OCI-LY1 (cell line): Measurements from ENCODE around the gene LRMDA.

Experiments
- H2AFZ ChIP-seq: fragments of 200-600 bp; sonication (generic), shearing (Covaris generic); 2 replicates; pipeline ENCODE4 v1.6.0; 2014; ENCODE audit warnings: antibody characterized with exemption, mild to moderate bottlenecking, low read length
- H3F3A ChIP-seq: fragments of 200-600 bp; sonication (generic), shearing (Covaris generic); 2 replicates; pipeline ENCODE4 v1.6.0; 2014; ENCODE audit warnings: mild to moderate bottlenecking, antibody characterized with exemption, low read length, moderate library complexity; ENCODE audit not compliant: insufficient read depth
- H3K27ac ChIP-seq: fragments of 200-600 bp; sonication (generic); 2 replicates; pipeline ENCODE4 v1.5.1; 2014; ENCODE audit warnings: low read length, mixed run types, mild to moderate bottlenecking, low read depth; ENCODE audit not compliant: poor library complexity, severe bottlenecking
- H3K27me3 ChIP-seq: fragments of 200-600 bp; sonication (generic); 2 replicates; pipeline ENCODE4 v1.6.0; 2014; ENCODE audit warnings: antibody characterized with exemption, mild to moderate bottlenecking, low read length, moderate library complexity; ENCODE audit not compliant: insufficient read depth
- H3K36me3 ChIP-seq: fragments of 200-600 bp; sonication (generic); 2 replicates; pipeline ENCODE4 v1.6.1; 2014; ENCODE audit warnings: mild to moderate bottlenecking, antibody characterized with exemption, low read length, moderate library complexity, mixed read lengths; ENCODE audit not compliant: insufficient read depth
- H3K4me1 ChIP-seq: fragments of 200-600 bp; sonication (generic); 2 replicates; pipeline ENCODE4 v1.5.1; 2014; ENCODE audit warnings: mild to moderate bottlenecking, low read length, moderate library complexity; ENCODE audit not compliant: insufficient read depth, severe bottlenecking
- H3K4me2 ChIP-seq: fragments of 200-600 bp; sonication (generic), shearing (Covaris generic); 2 replicates; pipeline ENCODE4 v1.6.1; 2014; ENCODE audit warnings: low read length
- H3K4me3 ChIP-seq: fragments of 200-600 bp; sonication (generic); 2 replicates; pipeline ENCODE4 v1.5.1; 2014; ENCODE audit warnings: low read length, low read depth, mild to moderate bottlenecking, mixed read lengths; ENCODE audit not compliant: poor library complexity, severe bottlenecking
- H3K79me2 ChIP-seq: fragments of 200-600 bp; shearing (Covaris generic); 2 replicates; pipeline ENCODE4 v1.6.1; 2016; ENCODE audit warnings: mixed run types, low read length, mixed read lengths; ENCODE audit not compliant: insufficient read depth
- H3K9ac ChIP-seq: fragments of 200-600 bp; sonication (generic), shearing (Covaris generic); 2 replicates; pipeline ENCODE4 v1.6.1; 2014; ENCODE audit warnings: mild to moderate bottlenecking, low read length, mixed read lengths
- H3K9me2 ChIP-seq: fragments of 200-600 bp; sonication (generic), shearing (Covaris generic); 2 replicates; pipeline ENCODE4 v1.6.1; 2014; ENCODE audit warnings: low read depth, mild to moderate bottlenecking, low read length, mixed read lengths
- H3K9me3 ChIP-seq: fragments of 200-600 bp; shearing (Covaris generic); 2 replicates; pipeline ENCODE4 v1.6.1; 2014; ENCODE audit warnings: low read length, mixed read lengths
- H4K20me1 ChIP-seq: fragments of 200-600 bp; sonication (generic), shearing (Covaris generic); 2 replicates; pipeline ENCODE4 v1.6.0; 2016; ENCODE audit warnings: mild to moderate bottlenecking, low read length; ENCODE audit not compliant: insufficient read depth
- CTCF ChIP-seq: fragments of 200-600 bp; sonication (generic), shearing (Covaris generic); IDR thresholded peaks from 2 replicates; pipeline ENCODE4 v1.5.1; 2017; ENCODE audit warnings: mild to moderate bottlenecking, antibody characterized with exemption, low read length, moderate library complexity, mixed read lengths
- EZH2 ChIP-seq: fragments of 200-600 bp; sonication (generic), shearing (Covaris generic); IDR thresholded peaks from 2 replicates; pipeline ENCODE4 v1.8.0; 2017; ENCODE audit warnings: borderline replicate concordance, mixed run types, mild to moderate bottlenecking, antibody characterized with exemption, low read length, moderate library complexity, mixed read lengths

The LRMDA gene

GRCh38 chr10:75611172-75611992 is 180.0 kb downstream of the LRMDA start:
- TF ChIP-seq CTCF = no peak
- no peak for TF ChIP-seq EZH2
- H3K9ac ChIP-seq = no peak overlapping the region
- H3K27ac ChIP-seq = no peak overlapping the region
- H2AFZ ChIP-seq = no peak overlapping the region
- no peaks in the 10 kb centered on the region for H4K20me1 ChIP-seq
- H3K36me3 ChIP-seq = no peaks in the 10 kb centered on the region
- H3K9me3 ChIP-seq = no peaks in the 10 kb centered on the region
- no peak overlapping the region for H3K4me3 ChIP-seq
- no peaks in the 10 kb centered on the region for H3K9me2 ChIP-seq
- H3K79me2 ChIP-seq = no peaks in the 10 kb centered on the region
- no peaks in the 10 kb centered on the region for H3F3A ChIP-seq
- H3K4me2 ChIP-seq = no peak overlapping the region
- no peaks in the 10 kb centered on the region for H3K27me3 ChIP-seq
- no peaks in the 10 kb centered on the region for H3K4me1 ChIP-seq

- Histone ChIP-seq H3K4me3 (no peak overlapping the region), H3K79me2 (no peaks in the 10 kb centered on the region), H3K9me2 (no peaks in the 10 kb centered on the region), H3K36me3 (no peaks in the 10 kb centered on the region), H3K4me1 (no peaks in the 10 kb centered on the region), H3K4me2 (no peak overlapping the region), H2AFZ (no peak overlapping the region), H4K20me1 (no peaks in the 10 kb centered on the region), H3K9me3 (no peaks in the 10 kb centered on the region), H3K27me3 (no peaks in the 10 kb centered on the region), H3K9ac (no peak overlapping the region), H3K27ac (no peak overlapping the region), H3F3A (no peaks in the 10 kb centered on the region)
- no peak for TF ChIP-seq CTCF
- TF ChIP-seq EZH2 = no peak
Observed at GRCh38 chr10:75611993-75612372, 180.6 kb downstream of the LRMDA start.

- H3F3A ChIP-seq = no peaks in the 10 kb centered on the region
- H3K4me3 ChIP-seq = no peak overlapping the region
- H3K9me2 ChIP-seq = no peaks in the 10 kb centered on the region
- H3K36me3 ChIP-seq = no peaks in the 10 kb centered on the region
- H3K9me3 ChIP-seq = no peaks in the 10 kb centered on the region
- no peak overlapping the region for H3K27ac ChIP-seq
- H2AFZ ChIP-seq = no peak overlapping the region
- H3K27me3 ChIP-seq = no peaks in the 10 kb centered on the region
- no peak overlapping the region for H3K9ac ChIP-seq
- H3K4me2 ChIP-seq = no peak overlapping the region
- no peaks in the 10 kb centered on the region for H4K20me1 ChIP-seq
- TF ChIP-seq CTCF = no peak
- no peak for TF ChIP-seq EZH2
- H3K79me2 ChIP-seq = no peaks in the 10 kb centered on the region
- no peaks in the 10 kb centered on the region for H3K4me1 ChIP-seq
Observed at GRCh38 chr10:75612904-75613684, 181.7 kb downstream of the LRMDA start.
